ENCODE data around the gene PDE6G.

Gene PDE6G

GRCh38 chr17:81656118-81656743 lies at the start of gene PDE6G:
Gene PDE6G, minus strand, starts transcription at chr17:81656542. Its CDS starts 3,237 bp downstream, at chr17:81653305.
- no peak for DNase-seq (ENCODE audit: low read depth in 2 of 2)

- DNase-seq (ENCODE audit: low read depth in 2 of 2) = no peak
Measured at GRCh38 chr17:81705518-81706231, 49.3 kb upstream of the PDE6G start.

GRCh38 chr17:81703747-81704654 lies 47.7 kb upstream of the PDE6G start:
- no peak for DNase-seq (ENCODE audit: low read depth in 2 of 2)

GRCh38 chr17:81702934-81703746 lies 46.8 kb upstream of the PDE6G start, which contains the start of gene MRPL12:
Gene MRPL12, plus strand, starts transcription at chr17:81703367. Its CDS starts 135 bp downstream, at chr17:81703502.
- DNase-seq (ENCODE audit: low read depth in 2 of 2) = peak; percentile 73 to 84

- DNase-seq (ENCODE audit: low read depth in 2 of 2) = no peak
Measured at GRCh38 chr17:81701288-81702071, 45.1 kb upstream of the PDE6G start.

- DNase-seq (ENCODE audit: low read depth in 2 of 2) = no peak
Measured at GRCh38 chr17:81700353-81701287, 44.3 kb upstream of the PDE6G start.

- no peak for DNase-seq (ENCODE audit: low read depth in 2 of 2)
Measured at GRCh38 chr17:81697261-81698044, 41.1 kb upstream of the PDE6G start.

- no peak for DNase-seq (ENCODE audit: low read depth in 2 of 2)
Measured at GRCh38 chr17:81696218-81696941, 40.0 kb upstream of the PDE6G start.

GRCh38 chr17:81695801-81696200 lies 39.5 kb upstream of the PDE6G start:
- DNase-seq (ENCODE audit: low read depth in 2 of 2) = no peak

- DNase-seq (ENCODE audit: low read depth in 2 of 2) = no peak
Measured at GRCh38 chr17:81695211-81695610, 38.9 kb upstream of the PDE6G start.

- DNase-seq (ENCODE audit: low read depth in 2 of 2) = no peak
Measured at GRCh38 chr17:81694810-81695209, 38.5 kb upstream of the PDE6G start.

- no peak for DNase-seq (ENCODE audit: low read depth in 2 of 2)
Measured at GRCh38 chr17:81693509-81694210, 37.3 kb upstream of the PDE6G start.

GRCh38 chr17:81691608-81692007 lies 35.3 kb upstream of the PDE6G start:
- DNase-seq (ENCODE audit: low read depth in 2 of 2) = no peak

GRCh38 chr17:81691196-81691595 lies 34.9 kb upstream of the PDE6G start:
- no peak for DNase-seq (ENCODE audit: low read depth in 2 of 2)

- no peak for DNase-seq (ENCODE audit: low read depth in 2 of 2)
Measured at GRCh38 chr17:81690549-81690948, 34.2 kb upstream of the PDE6G start.

- no peak for DNase-seq (ENCODE audit: low read depth in 2 of 2)
Measured at GRCh38 chr17:81690066-81690465, 33.7 kb upstream of the PDE6G start.

- DNase-seq (ENCODE audit: low read depth in 2 of 2) = no peak
Measured at GRCh38 chr17:81688616-81689015, 32.3 kb upstream of the PDE6G start.
